GM19397 (cell line): ENCODE results near the gene INIP.
"Not testable (repeated sequence)": the region's sequence is repeated elsewhere in the genome, so short reads cannot be mapped to it uniquely, and the experiment has no call there.

Experiments used
- ATAC-seq: cut with Tn5 transposase; IDR thresholded peaks from one replicate; pipeline ENCODE4 v1.9.1; 2021; ENCODE audit warnings: mild to moderate bottlenecking, moderate library complexity; ENCODE audit not compliant: unreplicated experiment

The INIP gene

GRCh38 chr9:112677040-112677439, 40.9 kb downstream of the INIP start:
- ATAC-seq = no peak

- not testable (repeated sequence) for ATAC-seq
Measured at GRCh38 chr9:112673221-112673620, 44.7 kb downstream of the INIP start.

- no peak for ATAC-seq
Measured at GRCh38 chr9:112670991-112671625, 46.8 kb downstream of the INIP start.

- ATAC-seq = no peak
Measured at GRCh38 chr9:112669326-112669725, 48.6 kb downstream of the INIP start.

- ATAC-seq = no peak
Measured at GRCh38 chr9:112665347-112665746, 52.6 kb downstream of the INIP start.

GRCh38 chr9:112664531-112664930, 53.4 kb downstream of the INIP start:
- no peak for ATAC-seq

GRCh38 chr9:112663681-112664080, 54.2 kb downstream of the INIP start:
- ATAC-seq = no peak

GRCh38 chr9:112659906-112660305, 58.0 kb downstream of the INIP start:
- no peak for ATAC-seq

GRCh38 chr9:112655668-112656067, 62.2 kb downstream of the INIP start:
- no peak for ATAC-seq

GRCh38 chr9:112654282-112654681, 63.6 kb downstream of the INIP start:
- no peak for ATAC-seq

GRCh38 chr9:112648624-112649023, 69.3 kb downstream of the INIP start:
- no peak for ATAC-seq

GRCh38 chr9:112647596-112647995, 70.3 kb downstream of the INIP start:
- no peak for ATAC-seq

GRCh38 chr9:112642126-112642525, 75.8 kb downstream of the INIP start:
- ATAC-seq = no peak

GRCh38 chr9:112640311-112640710, 77.6 kb downstream of the INIP start:
- no peak for ATAC-seq
